GM19438 (cell line): ENCODE measurements around the gene RAB31.

Experiments used
- ATAC-seq: cut with Tn5 transposase; IDR thresholded peaks from one replicate; pipeline ENCODE4 v1.9.1; 2021; ENCODE audit warnings: low read depth; ENCODE audit not compliant: unreplicated experiment

RAB31 gene

DNA sequence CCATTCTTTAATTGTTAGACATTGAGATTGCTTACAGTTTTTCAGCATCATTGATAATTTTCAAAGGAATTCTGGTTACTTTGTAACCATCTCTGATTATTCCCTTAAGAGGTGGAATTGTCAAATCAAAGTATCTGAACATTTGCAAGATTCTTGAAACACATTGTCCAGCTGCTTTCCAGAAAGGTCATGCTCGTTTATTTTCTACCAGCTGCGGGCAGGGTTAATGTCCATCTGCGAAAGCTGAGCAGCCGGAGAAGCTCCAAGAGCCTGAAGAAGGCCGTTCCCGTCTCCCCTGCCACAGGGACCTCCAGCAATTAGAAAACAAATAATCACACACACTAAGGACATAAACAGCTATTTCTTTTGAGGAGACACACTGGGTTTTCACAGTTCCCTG lies 101.6 kb downstream of the RAB31 start:
- no peak for ATAC-seq

DNA sequence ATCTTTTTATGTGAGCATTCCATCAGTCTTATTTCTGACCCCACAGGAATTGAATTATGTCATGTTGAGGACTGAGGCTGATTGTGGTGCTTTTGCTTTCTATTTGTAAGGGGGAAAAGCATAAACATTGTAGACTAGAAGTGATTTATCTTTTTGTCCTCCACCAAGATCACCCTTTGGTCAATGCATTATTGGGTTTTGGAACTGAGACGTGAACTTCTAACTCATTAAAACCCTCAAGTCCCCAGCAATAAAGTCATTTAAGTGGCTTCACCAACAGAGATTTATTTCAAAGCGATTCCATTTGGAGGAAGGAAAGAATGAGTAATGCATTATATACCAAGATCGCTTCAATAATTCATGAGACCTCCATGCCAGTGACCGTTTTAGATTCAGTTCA lies 102.2 kb downstream of the RAB31 start:
- no peak for ATAC-seq

DNA sequence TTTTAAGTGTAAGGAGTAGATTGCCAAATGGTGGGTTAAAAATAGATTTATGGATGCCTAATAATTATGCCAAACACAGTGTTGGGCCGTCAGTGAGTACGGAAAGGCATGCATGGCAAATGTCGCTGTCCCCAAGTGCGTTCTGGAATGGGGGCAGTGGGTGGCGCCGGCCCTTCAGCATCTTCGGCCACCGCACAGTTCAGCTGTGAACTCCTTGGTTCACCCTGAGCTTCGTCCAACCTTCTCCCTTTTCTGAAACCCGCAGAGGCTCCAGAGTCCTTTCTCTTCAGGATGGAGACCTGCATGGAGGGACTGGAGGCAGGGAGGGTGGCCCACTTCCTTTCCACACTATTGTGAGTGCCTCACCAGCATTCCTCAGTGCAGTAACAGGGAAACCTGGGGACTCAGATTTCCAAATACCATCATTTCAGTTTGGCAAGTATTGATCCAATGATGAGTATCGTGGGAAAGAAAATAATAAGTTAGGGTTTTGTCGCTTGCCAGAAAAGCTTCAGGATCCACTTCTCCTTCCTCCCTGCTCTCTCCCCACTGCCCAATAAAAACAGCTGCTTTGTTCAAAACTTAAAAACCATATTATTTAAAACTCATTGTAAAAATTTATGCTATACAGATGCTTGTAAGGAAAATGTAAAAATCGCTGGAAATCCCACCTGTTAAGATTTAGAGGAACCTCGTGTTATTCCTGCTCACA lies 103.0 kb downstream of the RAB31 start:
- ATAC-seq: no peak

DNA sequence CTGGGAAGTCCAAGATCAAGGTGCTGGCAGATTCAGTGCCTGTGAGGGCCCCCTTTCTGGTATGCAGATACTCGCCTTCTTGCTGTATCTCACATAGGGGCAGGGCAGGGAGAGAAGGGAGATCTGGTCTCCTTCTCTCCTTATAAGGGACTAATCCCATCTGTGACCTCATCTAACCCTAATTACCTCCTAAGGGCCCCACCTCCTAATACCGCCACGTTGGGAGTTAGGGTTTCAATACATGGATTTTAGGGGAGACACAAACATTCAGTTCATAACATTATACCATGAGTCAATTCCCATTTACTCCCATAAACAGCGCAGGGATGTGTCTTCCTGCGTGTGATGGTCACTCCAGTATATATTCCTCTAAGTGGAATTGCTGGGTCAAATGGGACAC lies 103.9 kb downstream of the RAB31 start:
- no peak for ATAC-seq

GRCh38 chr18:9814431-9814830 lies 106.3 kb downstream of the RAB31 start:
- ATAC-seq: no peak

DNA sequence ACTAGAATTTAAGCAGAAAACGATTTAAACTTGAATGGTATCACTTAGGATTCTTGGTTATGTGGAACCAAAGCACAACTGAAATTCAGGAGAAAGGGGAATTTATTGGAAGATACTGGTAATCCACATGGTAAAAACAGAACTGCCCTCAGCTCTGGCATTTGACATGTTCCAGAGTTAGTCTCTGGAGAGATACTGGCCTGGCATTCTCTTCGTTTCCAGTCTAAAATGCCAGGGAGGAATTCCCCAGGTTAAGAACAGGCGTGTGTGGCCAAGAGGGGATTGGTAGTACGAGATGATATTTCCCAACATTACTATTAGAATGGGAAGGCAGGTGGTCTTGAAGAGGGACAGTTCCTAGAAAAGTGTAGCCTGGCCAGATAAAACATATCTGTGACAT lies 109.2 kb downstream of the RAB31 start:
- no peak for ATAC-seq

DNA sequence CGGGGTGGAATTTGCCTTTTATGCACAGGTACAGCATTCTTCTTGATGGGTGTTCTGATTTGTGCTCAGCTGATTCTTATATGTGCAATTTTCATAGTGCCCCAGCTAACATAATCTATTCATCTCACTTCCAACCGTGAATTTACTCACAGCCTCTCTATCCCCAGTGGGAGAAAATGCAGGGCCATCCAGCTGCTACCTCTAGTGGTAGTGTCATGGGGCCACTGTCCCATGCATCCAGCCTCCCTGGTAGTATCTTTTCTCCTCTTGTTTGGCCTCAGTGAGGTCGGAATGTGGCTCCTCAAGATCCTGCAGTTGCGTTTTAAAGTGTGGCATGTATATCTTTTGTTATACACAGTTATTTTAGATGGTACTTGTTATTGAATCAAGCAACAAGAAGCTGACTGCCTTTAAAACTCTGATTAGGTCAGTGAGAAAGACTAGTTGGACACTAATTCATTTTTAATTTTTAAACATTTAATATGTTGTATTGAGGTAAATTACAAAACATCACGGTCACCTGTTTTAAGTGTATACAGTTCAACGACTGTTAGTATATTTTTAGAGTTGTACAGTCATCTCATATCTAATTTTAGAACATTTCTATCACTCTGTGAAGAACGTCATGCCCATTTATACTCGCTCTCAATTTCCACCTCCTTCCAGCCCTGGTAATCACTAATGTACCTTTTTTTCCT lies 109.8 kb downstream of the RAB31 start:
- no peak for ATAC-seq

- ATAC-seq: no peak
These were observed 110.3 kb downstream of the RAB31 start for GRCh38 chr18:9818423-9818734.

- no peak for ATAC-seq
These were observed 112.0 kb downstream of the RAB31 start for GRCh38 chr18:9820127-9820526.

DNA sequence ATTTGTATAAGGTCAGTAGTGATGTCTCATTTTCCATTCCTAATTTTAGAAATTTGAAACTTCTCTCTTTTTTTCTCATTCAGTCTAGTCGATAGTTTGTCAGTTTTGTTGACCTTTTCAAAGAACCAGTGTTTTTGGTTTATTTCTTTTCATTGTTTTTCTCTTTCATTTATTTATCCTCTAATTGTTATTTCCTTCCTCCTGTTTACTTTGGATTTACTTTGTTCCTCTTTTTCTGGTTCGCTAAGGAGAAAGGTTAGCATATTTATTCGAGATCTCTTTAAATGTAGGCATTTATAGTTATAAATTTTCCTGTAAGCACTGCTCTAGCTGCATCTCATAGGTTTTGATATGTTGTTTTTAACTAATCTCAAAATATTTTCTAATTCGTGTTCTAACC lies 112.6 kb downstream of the RAB31 start:
- no peak for ATAC-seq

DNA sequence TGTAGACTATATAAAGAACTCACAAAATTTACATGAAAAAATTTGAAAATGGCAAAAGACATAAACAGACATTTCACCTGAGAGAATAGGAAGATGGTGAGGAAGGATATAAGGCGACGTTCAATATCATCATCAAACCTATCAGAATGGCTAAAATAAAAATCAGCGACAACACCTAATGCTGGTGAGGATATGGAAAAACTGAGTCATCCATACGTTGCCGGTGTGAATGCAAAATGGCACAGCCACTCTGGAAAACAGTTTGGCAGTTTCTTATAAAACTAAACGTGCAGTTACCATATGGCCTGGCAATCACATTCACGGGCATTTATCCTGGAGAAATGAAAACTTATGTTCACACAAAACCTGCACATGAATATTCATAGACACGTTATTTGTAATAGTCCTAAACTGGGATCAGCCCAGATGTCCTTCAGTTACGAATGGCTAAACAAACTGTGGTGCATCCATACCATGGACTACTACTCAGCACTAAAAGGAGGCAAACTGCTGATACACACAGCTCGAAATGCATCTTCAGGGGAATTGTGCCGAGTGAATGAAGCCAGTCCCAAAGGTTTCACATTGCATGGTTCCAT lies 114.6 kb downstream of the RAB31 start:
- ATAC-seq: no peak

GRCh38 chr18:9823805-9824473 lies 115.8 kb downstream of the RAB31 start:
- no peak for ATAC-seq

DNA sequence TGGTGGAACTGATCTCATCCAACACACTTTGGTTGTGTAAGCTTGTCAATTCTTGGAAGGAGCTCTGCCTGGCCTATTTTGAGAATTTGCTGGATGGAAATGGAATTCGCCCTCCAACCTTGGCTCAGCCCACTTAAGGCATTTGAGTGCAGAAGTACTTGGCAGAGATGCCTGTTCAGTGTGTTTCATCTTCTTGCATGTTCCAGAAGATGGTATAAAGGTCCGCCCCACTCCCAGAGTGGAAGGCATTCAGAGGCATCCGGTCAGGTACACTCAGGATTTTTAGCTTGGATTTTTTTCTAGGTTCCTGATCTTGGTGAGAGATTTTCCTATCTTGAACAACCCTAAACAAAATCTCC lies 116.4 kb downstream of the RAB31 start:
- ATAC-seq: no peak

DNA sequence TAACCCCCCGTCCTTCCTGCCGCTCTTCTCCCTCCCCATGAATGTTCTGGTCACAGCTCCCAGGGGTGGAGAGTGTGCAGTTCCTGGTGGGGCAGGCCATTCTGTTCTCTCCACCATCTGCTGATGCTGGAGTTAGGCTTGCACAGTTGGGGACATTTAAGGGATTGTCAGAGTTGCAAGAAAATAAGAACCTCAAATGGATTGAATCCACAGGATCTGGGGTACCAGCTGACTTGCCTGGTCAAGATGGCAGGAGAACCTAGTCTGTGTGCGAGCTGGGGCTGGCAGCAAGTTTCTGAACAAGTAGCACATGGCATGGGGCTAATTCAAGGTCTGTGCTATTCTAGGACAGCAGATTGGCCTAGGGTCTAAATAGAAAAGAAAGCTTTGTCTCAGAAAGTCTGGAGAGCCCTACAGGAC lies 116.9 kb downstream of the RAB31 start:
- no peak for ATAC-seq

DNA sequence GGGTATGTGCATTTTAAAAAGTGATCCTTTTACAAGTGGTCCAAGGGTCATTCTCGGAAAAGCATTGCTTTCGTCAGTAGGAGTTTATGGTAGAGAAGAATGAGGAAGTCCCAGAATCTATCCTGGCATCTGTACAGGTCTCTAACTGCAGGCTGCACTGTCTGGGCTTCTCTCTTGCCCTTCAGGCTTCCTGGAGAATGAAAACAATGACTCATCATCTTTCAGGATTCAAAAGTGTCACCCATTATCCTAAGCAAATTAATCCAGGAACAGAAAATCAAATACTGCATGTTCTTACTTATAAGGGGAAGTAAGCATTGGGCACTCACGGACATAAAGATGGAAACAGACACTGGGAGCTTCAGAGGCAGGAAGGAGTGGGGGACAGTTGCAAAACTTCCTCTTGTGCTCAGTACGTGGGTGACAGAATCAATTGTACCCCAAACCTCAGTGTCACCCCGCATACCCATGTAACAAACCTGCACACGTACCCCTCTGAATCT lies 117.5 kb downstream of the RAB31 start:
- ATAC-seq: no peak

GRCh38 chr18:9826685-9827084 lies 118.6 kb downstream of the RAB31 start:
- no peak for ATAC-seq

- ATAC-seq: no peak
These were observed 119.2 kb downstream of the RAB31 start for GRCh38 chr18:9827211-9827792.

GRCh38 chr18:9827793-9828505 lies 119.8 kb downstream of the RAB31 start:
- ATAC-seq: no peak

- ATAC-seq: no peak
These were observed 120.7 kb downstream of the RAB31 start for GRCh38 chr18:9828506-9829396.

DNA sequence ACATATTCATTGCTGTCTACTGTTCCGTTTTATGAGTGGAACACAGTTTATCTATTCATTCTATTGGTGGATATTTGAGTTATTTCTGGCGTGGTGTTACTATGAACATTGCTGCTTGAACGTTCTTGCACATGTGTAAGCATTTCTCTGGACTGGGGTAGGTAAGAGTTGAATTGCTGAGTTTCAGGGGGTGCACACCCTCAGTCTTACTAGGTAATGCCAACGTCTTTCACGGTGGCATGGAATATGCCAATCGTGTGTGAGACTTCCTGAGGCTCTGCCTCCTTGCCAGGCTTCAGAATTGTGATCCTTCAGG lies 121.3 kb downstream of the RAB31 start:
- ATAC-seq: no peak
